Inflammatory macrophage treated with lipopolysaccharide for 4 hours (primary cell): Measurements from ENCODE around the gene SEMA3A.

ENCODE experiments used
- DNase-seq: peaks from one replicate; pipeline ENCODE4 v3.0.0-alpha.2; 2020

SEMA3A gene

DNA sequence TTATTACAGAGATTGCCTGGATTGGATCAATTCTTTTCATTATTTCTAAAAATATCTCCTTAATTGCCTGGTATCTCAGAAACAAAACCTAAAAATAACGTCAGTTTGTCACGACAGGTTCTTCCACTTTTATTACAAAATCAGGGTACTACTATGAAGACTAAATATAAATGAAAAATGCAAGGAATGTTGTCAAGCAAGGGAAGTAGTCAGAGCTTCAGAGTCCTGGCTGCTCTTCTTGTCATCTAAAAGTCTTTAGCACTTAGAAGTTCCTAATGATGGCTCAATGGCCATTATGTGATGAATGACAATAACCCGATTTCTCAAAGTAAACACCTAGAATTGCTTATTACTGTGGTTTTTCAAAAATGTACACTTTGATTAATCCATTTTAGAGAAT is 192.2 kb downstream of the SEMA3A start:
- DNase-seq, result no peak

- DNase-seq, result no peak
Measured at GRCh38 chr7:83996879-83997278, 197.7 kb downstream of the SEMA3A start.

- no peak for DNase-seq
Measured at GRCh38 chr7:83987764-83988163, 206.8 kb downstream of the SEMA3A start.

DNA sequence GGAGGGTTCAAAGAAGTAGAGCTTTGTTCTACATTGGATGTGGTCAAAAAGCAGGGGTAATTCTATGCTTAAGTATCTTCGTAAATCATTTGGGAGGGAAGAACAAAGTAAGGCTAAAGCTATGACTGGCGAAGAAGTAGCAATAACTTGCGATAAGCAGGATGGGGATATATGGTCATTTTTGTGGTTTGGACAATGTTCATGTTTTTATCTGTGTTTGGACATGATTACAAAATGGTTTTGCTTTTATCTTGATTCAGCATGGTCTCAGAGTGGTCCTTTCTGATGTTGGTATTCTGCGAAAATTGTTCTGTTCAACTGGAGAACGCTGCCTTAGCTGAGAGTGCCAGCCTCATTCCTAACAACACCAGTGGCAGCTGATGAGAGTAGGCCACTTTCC is 208.8 kb downstream of the SEMA3A start:
- DNase-seq, result no peak

DNA sequence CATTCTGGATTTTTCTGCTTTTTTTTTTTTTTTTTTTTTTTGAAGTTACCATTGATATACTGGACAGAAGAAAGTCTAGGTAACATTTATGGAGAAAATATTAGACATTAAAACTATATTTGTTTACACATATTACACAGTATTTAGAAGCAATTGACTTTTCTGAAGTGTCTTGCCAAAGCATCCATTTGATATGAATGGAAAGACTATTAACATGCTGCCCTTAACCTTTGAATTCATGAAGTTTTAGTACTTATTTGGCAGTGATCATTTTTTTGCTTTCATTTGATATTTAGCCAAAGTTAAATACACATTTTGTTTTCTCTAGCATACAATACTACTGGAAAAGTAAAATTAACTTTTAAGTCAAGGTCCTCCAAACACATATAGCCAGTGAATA is 210.0 kb downstream of the SEMA3A start:
- no peak for DNase-seq

DNA sequence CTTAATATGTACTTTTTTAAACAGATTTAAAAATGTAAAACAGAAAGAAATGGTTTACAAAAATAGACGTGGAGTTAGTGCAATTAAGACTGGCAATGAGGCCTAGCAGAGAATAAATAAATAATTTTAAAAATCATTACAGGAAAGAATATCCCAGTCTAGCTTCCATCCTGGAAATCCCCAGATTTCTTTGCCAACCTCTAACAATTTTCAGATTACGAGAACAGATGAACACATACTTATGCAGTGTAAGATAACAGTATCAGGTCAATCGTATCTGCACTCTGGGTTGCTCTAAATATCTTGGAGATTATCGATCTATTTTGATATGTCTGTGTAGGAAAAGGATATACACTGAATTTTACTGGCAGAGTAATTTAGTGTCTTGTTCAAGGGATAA is 210.5 kb downstream of the SEMA3A start:
- no peak for DNase-seq

- DNase-seq, result no peak
Measured at GRCh38 chr7:83983606-83984005, 211.0 kb downstream of the SEMA3A start.

GRCh38 chr7:83976302-83976701 is 218.3 kb downstream of the SEMA3A start:
- peak; percentile 40 for DNase-seq

DNA sequence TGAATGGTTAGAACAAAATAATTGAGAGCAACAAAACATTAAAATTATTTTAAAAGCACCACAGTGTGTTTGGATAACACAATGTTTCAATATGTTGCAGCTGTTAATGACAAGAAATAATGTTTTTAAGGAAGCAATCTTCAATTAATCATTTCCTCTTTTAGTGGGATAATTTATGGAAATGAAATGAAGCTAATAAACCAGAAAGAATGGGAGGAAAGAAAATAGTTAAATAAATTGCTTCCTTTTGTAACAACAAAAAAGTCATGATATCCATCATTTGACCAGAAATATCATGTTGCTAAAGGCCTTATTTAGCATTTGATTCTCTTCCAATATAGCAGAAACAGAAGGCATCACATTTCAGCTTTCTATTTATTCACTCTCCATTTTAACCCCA is 224.5 kb downstream of the SEMA3A start:
- DNase-seq, result no peak

DNA sequence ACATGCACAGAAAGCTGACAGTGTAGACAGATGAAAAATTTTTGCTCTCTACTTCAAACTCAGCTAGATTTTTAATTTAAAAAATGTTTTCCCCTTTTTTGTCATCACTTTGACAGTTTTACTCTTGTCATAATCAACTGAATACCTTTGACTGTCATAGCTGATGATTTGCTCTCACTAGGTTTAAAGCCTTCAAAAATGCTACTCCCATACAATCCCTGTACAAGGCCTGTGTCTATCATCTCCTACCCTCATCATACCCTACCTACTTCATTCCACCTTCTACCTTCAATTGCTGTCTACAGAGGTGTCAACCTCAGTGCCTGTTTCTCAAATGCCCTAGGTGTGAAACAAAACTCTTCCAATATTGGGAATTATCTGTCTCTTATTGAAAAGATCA is 230.3 kb downstream of the SEMA3A start:
- DNase-seq, result no peak

GRCh38 chr7:83957333-83957732 is 237.3 kb downstream of the SEMA3A start:
- no peak for DNase-seq

- no peak for DNase-seq
Measured at GRCh38 chr7:83956104-83956503, 238.5 kb downstream of the SEMA3A start.

- no peak for DNase-seq
Measured at GRCh38 chr7:83952236-83952635, 242.4 kb downstream of the SEMA3A start.

DNA sequence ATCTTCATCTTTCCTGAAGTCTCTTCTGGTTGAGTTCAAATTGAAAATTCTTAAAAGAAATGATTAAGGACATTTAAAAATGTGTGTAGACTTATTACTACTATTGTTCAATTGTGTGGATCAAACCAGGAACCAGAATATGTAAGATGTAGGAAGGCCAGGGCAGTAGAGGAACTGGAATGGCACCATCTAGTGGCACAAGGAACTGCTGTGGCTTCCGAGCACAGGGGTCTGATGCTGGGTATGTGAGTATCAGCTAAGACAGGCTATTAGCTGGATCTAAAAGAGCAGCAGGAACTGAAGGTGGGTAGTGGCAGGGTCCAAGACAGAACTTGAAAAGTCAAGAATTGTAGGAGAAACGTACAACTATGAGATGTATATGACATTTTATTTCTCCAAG is 247.3 kb downstream of the SEMA3A start:
- no peak for DNase-seq

DNA sequence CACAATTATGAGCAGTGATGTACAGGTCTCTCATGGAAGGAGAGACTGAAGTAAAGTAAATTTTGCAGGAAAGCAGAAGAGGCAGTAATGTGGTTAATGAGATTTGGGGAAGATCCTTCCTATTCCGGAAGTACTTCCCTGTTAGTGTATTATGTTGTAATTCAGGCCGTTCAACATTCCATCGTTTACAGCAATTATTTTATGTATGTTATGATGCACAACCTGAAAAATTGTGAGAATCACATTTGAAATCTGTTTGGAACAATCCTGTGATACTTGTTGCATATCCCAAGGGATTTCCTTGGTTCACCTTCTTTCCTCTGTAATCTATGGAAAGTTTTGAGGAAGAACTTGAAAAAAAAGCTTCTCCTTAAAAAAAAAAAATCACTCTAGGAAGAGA is 247.8 kb downstream of the SEMA3A start:
- DNase-seq, result no peak

DNA sequence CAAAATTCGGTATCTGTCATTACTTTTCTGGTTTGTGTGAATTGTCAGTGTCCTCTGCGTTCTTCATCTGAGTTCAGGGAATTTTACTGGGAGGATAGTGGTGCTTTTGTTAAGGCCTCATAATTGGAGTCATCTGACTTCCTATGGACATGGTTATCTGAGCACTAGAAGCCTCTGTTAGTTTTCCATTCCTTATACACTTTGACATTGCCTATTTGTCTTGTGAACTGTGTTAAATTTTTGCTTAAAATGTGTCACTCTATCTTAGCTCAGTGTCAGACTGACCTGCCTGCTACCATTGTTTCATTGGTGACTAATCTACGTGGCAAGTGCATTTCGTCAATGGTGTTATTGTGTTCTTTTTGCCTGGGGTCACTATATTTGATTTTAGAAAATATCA is 253.3 kb downstream of the SEMA3A start:
- no peak for DNase-seq

DNA sequence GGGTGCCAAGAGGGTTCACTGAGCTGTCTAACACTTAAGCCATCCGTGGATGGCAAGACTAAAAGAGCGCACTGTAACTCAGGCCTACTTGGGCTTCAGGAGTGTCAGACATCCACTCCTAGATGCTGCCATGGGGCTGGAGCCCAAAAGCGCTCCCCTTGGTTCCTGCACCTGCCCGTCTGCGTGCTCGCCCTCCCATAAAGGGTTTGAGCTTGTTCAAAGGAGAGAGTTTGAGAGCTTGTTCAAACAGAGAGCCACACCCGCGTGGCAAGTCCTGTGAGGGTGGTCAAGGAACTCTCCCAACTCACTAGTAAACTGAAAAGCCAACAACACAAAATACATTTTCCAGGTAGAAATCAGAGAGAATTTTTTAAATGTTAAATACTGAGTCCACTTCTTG is 256.7 kb downstream of the SEMA3A start:
- no peak for DNase-seq

GRCh38 chr7:83936056-83936708 is 258.4 kb downstream of the SEMA3A start:
- DNase-seq, result peak; percentile 61

DNA sequence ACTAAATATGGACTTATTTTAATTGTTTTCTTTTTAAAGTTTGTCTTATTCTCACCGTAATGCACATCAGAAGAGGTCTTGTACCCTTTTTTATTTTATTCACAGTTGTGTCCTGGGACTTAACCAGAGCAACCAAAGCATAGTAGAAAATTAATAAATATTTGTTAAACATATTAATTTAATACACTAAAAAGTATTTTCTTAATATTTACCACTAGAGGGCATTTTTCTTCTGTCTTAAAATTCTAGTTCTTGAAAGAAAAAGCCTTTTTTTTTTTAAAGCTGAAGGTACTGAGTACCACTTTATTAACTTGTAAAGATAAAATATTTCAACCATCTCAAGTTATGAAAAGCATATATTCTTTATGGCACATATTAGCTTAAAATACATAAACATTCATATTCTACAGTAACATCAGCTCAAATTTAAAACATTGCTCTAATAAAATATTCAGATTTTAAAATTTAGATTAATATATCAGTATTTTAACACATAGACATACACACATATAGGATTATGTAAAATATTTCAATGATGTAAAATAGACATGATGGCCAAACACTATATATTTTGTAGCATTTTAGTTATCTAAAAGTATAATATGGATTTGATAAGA is 260.4 kb downstream of the SEMA3A start:
- DNase-seq, result peak; percentile 27

DNA sequence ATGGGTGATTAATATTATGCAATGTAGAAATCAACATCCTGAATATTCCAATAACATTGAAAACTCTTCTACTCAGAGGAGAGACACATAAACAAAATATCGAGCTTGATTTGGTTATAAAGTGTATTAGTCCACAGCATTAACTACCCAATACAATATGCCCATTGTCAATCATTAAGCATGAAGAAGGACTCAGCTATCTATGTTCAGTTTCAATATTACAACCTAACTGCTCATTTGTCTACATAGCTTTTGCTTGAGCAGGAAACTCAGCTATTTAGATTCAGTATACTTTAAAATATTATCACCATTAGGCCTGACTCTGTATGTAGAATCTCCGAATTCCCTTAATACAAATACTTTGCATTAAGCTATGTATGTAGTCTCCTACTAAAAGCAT is 262.6 kb downstream of the SEMA3A start:
- DNase-seq, result no peak

DNA sequence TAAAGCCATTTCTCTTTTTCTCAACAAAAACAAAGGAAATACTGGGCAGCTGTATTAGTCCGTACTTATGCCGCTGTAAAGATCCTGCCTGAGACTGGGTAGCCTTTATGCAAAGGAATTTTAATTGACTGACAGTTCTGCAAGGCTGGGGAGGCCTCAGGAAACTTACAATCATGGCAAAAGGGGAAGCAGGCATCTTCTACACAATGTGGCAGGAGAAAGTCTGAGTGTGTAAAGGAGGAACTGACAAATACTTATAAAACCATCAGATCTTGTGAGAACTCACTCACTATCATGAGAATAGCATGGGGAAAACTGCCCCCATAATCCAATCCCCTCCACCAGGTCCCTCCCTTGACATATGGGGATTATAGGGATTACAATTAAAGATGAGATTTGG is 264.3 kb downstream of the SEMA3A start:
- no peak for DNase-seq

DNA sequence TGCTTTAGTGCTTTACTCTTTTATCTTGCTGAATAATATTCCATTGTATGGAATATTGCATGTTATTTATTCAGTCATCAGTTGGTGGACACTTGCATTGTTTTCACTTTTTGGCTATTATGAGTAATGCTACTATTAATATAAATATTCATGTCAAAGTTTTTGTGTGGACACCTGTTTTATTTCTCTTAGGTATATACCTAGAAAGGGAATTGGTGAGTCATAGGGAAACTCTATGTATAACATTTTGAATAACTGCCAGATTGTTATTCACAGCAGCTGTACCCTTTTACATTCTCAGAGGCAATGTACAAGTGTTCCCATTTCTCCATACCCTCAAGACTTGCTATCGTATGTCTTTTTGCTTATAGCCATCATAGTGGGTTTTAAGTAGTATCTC is 268.7 kb downstream of the SEMA3A start:
- DNase-seq, result no peak

DNA sequence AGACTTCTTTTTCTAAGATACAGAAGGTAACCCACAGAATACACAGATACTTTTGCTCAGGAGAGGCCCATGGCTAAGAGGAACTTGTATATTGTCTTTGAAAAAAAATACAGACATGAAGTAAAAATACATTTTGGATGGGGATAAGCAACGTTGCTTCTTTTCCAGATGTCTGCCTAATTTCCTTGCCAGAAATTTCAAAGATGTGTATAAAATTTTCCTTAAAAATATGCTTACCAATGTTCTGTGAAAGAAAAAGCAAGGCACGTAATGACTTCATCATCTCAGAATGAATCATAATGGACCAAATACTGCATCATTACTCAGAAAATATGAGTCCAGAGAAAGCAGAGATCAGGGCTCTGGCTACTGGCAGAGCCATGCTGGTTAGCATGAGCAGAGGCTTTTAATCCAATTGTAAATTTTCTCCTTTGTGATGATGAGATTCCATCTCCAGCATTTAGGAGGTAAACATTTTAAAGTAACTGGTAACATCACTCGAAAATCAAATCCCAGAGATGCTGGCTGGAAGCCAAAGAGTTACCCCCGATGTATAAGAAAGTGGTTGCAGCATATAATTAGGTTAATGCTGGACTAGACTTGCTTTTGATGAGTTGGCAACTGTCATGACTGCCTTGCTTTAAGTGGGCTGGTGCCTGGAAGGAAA is 272.5 kb downstream of the SEMA3A start:
- no peak for DNase-seq

- DNase-seq, result no peak
Measured at GRCh38 chr7:83921271-83921940, 273.2 kb downstream of the SEMA3A start.
